ENCODE data around the gene HSPB8. TPM values are rescaled to one million over a fixed set of nuclear protein-coding genes. Genes with fewer than 3 reads are reported as not detected.

Gene HSPB8, protein sequence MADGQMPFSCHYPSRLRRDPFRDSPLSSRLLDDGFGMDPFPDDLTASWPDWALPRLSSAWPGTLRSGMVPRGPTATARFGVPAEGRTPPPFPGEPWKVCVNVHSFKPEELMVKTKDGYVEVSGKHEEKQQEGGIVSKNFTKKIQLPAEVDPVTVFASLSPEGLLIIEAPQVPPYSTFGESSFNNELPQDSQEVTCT
- 11.7 TPM in 2 replicates for total RNA-seq (2021; fragmentation: NEBNext Ultra II Directional; extraction: Animal tissue kit (Norgen Biotek cat#: 25700))
- 17.4 and 28.2 TPM in 2 replicates for polyA plus RNA-seq (2011; rRNA removed)
- polyA plus RNA-seq (2011; cell fraction: cytosol; rRNA removed) = 13.1 TPM
- polyA plus RNA-seq (2011; cell fraction: nucleus; rRNA removed) = 11.9 TPM
- polyA plus RNA-seq (2012, experiment 1 of 2) = 17.8 to 18.5 TPM (median 18.0 TPM) in 4 replicates
- 26.1 TPM for polyA plus RNA-seq (2012, experiment 2 of 2)
- polyA plus RNA-seq (2013, experiment 1 of 2) = 5.5 TPM
- polyA plus RNA-seq (2013, experiment 2 of 2) = 5.8 TPM
- 9.3 and 14.3 TPM in 2 replicates for polyA minus RNA-seq (2011; rRNA and poly(A)+ RNA removed)
- polyA minus RNA-seq (2011; cell fraction: cytosol; rRNA and poly(A)+ RNA removed) = 10.0 TPM
- polyA minus RNA-seq (2011; cell fraction: nucleus; rRNA and poly(A)+ RNA removed) = 9.2 TPM
- long read RNA-seq, experiment 1, transcript HSPB8-201 (3 exons, 2,152 nt) = major isoform, 16 of 21 reads
- long read RNA-seq, experiment 1, partial matches to known transcripts = 0 of 21 reads
- long read RNA-seq, experiment 1, other reads (novel, unspliced or antisense) = 5 of 21 reads
- long read RNA-seq, experiment 2, transcript HSPB8-201 (3 exons, 2,152 nt) = major isoform, 19 of 21 reads
- long read RNA-seq, experiment 2, partial matches to known transcripts = 0 of 21 reads
- long read RNA-seq, experiment 2, other reads (novel, unspliced or antisense) = 2 of 21 reads

DNA sequence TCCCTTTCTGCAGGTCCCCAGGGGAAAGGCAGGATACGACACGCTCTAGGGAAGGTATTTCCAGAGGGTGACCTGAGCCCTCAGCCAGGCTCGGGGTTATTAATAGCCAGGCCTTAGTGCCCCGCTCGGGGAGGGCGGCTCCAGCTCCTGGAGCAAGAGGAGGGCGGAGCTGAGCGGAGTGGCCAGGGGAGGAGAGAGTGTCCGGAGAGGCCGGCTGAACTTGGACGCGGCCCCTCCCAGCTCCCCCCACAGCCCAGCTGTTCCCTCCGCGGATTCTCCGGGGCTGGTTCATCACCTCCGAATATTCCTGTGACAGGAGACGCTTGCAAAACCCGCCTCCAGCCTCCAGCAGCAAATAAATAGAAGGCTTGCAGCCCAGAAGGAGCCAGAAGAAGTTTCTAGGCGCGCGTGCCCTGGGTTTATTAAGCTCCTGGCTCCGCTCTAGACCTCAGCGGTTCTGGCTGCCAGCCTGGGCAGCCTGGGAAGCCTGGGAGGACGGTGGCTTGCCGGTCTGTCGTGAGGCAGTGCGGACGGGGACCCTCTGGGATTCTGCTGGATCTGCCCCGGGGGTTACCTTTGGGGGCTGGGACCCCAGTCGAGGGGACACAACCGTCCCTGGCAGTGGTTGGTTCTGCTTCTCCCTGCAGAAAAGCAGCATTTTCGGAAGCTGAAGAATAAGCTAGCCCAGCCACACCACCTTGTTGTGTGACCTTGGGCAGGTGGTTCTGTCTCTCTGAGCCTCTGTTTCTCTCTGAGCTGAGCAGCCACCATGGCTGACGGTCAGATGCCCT, at the start of gene HSPB8:
HSPB8 (plus strand) TSS at position 388 of the 791 bp plus-strand sequence; CDS start at position 770, 382 bp downstream.
- Histone ChIP-seq H2AK5ac (ENCODE audit: low read depth, low read length) (no peak within 1 kb of the TSS; the same call in 1 of the 2 replicates), H3K9me3 (ENCODE audit: insufficient read depth in 2 of 2, low read depth in 1 of 2, low read length in 1 of 2) (no peaks in the 10 kb centered on the region), H3K4me1 (replicated peaks in 1 of 4; ENCODE audit: control insufficient read depth in 3 of 4, insufficient read depth in 4 of 4, low read length in 3 of 4) (peaks cover 15 to 33% (median 21%) of the 10 kb centered on the region in 4 experiments), H2BK12ac (ENCODE audit: low read depth, low read length) (peak within 1 kb of the TSS; percentile 96), H3K79me1 (ENCODE audit: low read depth, low read length) (no peaks in the 10 kb centered on the region), H3K4ac (replicated peaks; ENCODE audit: insufficient read length, low read depth, low read length) (peak within 1 kb of the TSS; percentile 66), H3K79me2 (ENCODE audit: control insufficient read depth in 1 of 2, insufficient read depth in 2 of 2, low read length in 2 of 2) (peaks cover 0 to 10% of the 10 kb centered on the region in 2 experiments; a peak in 1 of 4 replicates), H3K4me3 (ENCODE audit: extremely low read depth in 1 of 4, insufficient read depth in 2 of 4, low read depth in 3 of 4, low read length in 4 of 4) (peak within 1 kb of the TSS; percentile 2 to 56 (median 16); a peak in 5 of 8 replicates), H3K23ac (ENCODE audit: insufficient read length) (no peak within 1 kb of the TSS), H4K20me1 (replicated peaks in 1 of 2; ENCODE audit: control insufficient read depth in 1 of 2, insufficient read depth in 2 of 2, low read length in 2 of 2) (no peaks in the 10 kb centered on the region), H3K56ac (replicated peaks; ENCODE audit: insufficient read length, low read depth, low read length) (no peak within 1 kb of the TSS), H3K18ac (ENCODE audit: extremely low read depth, low read length) (peak within 1 kb of the TSS; percentile 83), H4K5ac (ENCODE audit: insufficient read length, low read depth, low read length) (peak within 1 kb of the TSS; percentile 16), H2AFZ (ENCODE audit: low read length) (peak within 1 kb of the TSS; percentile 4; the same call in 1 of the 2 replicates), H3K4me2 (ENCODE audit: insufficient read depth in 1 of 2, low read depth in 2 of 2, low read length in 2 of 2) (peak within 1 kb of the TSS; percentile 62 to 65), H4K91ac (replicated peaks; ENCODE audit: insufficient read length, low read length) (peak within 1 kb of the TSS; percentile 78), H3K27ac (ENCODE audit: low read depth, low read length) (no peak within 1 kb of the TSS), H2BK20ac (ENCODE audit: low read length) (peak within 1 kb of the TSS; percentile 84), H3K27me3 (replicated peaks in 1 of 4; ENCODE audit: control insufficient read depth in 3 of 4, extremely low read depth in 1 of 4, insufficient read depth in 3 of 4, low read length in 3 of 4) (no peaks in the 10 kb centered on the region; a peak in 1 of 7 replicates), H3K9ac (replicated peaks in 1 of 4; ENCODE audit: extremely low read depth in 1 of 4, low read depth in 3 of 4, low read length in 3 of 4) (peak within 1 kb of the TSS in 1 of 4 experiments; percentile 10; a peak in 2 of 7 replicates), H2BK15ac (ENCODE audit: low read length) (peak within 1 kb of the TSS; percentile 90; the same call in 1 of the 2 replicates), H2BK5ac (ENCODE audit: low read depth, low read length) (peak within 1 kb of the TSS; percentile 62; the same call in 1 of the 2 replicates), H2BK120ac (replicated peaks; ENCODE audit: low read depth, low read length) (peak within 1 kb of the TSS; percentile 60), H3K36me3 (ENCODE audit: control insufficient read depth in 2 of 4, insufficient read depth in 4 of 4, low read length in 3 of 4) (no peaks in the 10 kb centered on the region), H3K23me2 (ENCODE audit: low read depth, low read length) (no peaks in the 10 kb centered on the region; the same call in 1 of the 2 replicates), H3K14ac (ENCODE audit: insufficient read length) (no peak within 1 kb of the TSS), H4K8ac (ENCODE audit: extremely low read depth, insufficient read depth, low read length) (no peak within 1 kb of the TSS)
- DNase-seq (ENCODE audit: low read depth in 1 of 2, low spot score in 2 of 2) (peak in 1 of 2 experiments; percentile 72), FAIRE-seq (no peak)
- ChIA-PET POLR2A (ENCODE audit: partially characterized antibody) (interaction anchor here (1.2 to 4.9 kb wide), 4 partner anchors 21 to 140 kb away, joined by 3 to 24 read pairs (median 3); no protein-coding TSS in a partner anchor), CTCF (ENCODE audit: partially characterized antibody) (interaction anchor here (0.6 to 1.9 kb wide), 12 partner anchors 18 to 1049 kb away, joined by 3 to 7 read pairs (median 3); no protein-coding TSS in a partner anchor)
- WGBS, 2 experiments (ENCODE audit: extremely low coverage in 1 of 2, insufficient coverage in 1 of 2, insufficient read length in 1 of 2, insufficient replicate concordance in 2 of 2, low coverage in 1 of 2, low lambda C conversion rate in 2 of 2, missing lambda C conversion rate in 1 of 2) = 16% methylated on average over 24 of the region's 33 CpGs; no CpG with 5 or more reads in 1 of the 2 experiments
- TF ChIP-seq ZNF274 (IDR thresholded peaks at IDR 0.05; ENCODE audit: borderline replicate concordance, extremely low read depth, low read length) (no peak), EP300 (IDR thresholded peaks at IDR 0.05; ENCODE audit: borderline replicate concordance in 1 of 2, low read depth in 2 of 2, low read length in 2 of 2) (no peak), TAF1 (IDR thresholded peaks at IDR 0.05; ENCODE audit: low read depth, low read length) (0 out of 2 replicates have a peak, but pooled peaks have one; percentile 12), RNF2 (IDR thresholded peaks at IDR 0.05; ENCODE audit: borderline replicate concordance, low read depth, low read length, missing control alignments, poor library complexity, severe bottlenecking) (no peak), HDAC6 (IDR thresholded peaks at IDR 0.05; ENCODE audit: low read depth, low read length) (no peak), CBX5 (IDR thresholded peaks at IDR 0.05; ENCODE audit: low read depth, low read length) (no peak)

Data from H1 (cell line).